ENCODE results near the gene KCNH3. TPM values are rescaled to one million over a fixed set of nuclear protein-coding genes. Genes with fewer than 3 reads are reported as not detected.

KCNH3 gene
- total RNA-seq, 1 donor from 2014 or later = under 0.01 TPM

DNA sequence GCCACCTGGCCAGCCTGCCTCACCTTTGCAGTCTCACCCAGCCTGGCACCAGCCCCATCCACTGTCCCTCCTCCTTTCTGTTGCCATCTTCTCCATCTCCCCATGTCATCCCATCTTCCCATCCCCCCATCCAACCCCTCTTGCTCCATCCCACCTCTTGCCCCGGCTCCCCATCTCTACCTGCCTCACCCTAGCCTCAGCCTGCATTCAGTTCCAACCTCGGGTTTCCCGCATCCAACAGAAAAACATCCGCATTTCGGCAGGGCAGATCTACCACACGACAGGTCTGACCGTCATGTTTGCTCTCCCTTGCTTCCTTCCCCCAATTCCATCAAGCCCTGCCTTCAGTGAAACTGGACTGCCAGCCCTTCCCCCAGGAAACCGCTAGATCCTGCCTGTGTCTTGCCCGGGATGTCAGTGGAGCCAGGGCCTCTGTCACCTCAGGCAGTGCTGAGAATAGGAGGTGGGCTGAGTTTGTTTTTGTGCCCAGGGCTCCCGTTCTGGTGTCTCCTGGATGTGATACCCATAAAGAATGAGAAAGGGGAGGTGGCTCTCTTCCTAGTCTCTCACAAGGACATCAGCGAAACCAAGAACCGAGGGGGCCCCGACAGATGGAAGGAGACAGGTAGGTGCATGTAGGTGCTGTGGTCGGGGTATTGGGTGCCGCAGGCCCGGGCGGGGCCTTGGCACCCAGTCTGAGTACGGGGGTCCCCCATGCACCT, 2.5 kb downstream of the KCNH3 start:
- no peak for TF ChIP-seq CTCF (IDR thresholded peaks at IDR 0.05; ENCODE audit: insufficient read depth, low read length, severe bottlenecking)
- peaks cover 18% of the 10 kb centered on the region for H3K27me3 ChIP-seq (ENCODE audit: control insufficient read depth, insufficient read depth, low read length)
- H3K36me3 ChIP-seq (ENCODE audit: control insufficient read depth, insufficient read depth, low read length) = no peaks in the 10 kb centered on the region

GRCh38 chr12:49541911-49542505, 3.2 kb downstream of the KCNH3 start:
- H3K4me3 ChIP-seq (ENCODE audit: low read depth, low read length) = no peak overlapping the region
- DNase-seq (ENCODE audit: low read depth) (no peak), FAIRE-seq (no peak)
- peaks cover 18% of the 10 kb centered on the region for H3K27me3 ChIP-seq (ENCODE audit: control insufficient read depth, insufficient read depth, low read length)
- H3K36me3 ChIP-seq (ENCODE audit: control insufficient read depth, insufficient read depth, low read length) = no peaks in the 10 kb centered on the region
- no peak for TF ChIP-seq CTCF (IDR thresholded peaks at IDR 0.05; ENCODE audit: insufficient read depth, low read length, severe bottlenecking)

More for the DNA sequence above, 2.5 kb downstream of the KCNH3 start:
- no peak overlapping the region for H3K4me3 ChIP-seq (ENCODE audit: low read depth, low read length)
- DNase-seq (ENCODE audit: low read depth) = no peak
- no peak for FAIRE-seq

DNA sequence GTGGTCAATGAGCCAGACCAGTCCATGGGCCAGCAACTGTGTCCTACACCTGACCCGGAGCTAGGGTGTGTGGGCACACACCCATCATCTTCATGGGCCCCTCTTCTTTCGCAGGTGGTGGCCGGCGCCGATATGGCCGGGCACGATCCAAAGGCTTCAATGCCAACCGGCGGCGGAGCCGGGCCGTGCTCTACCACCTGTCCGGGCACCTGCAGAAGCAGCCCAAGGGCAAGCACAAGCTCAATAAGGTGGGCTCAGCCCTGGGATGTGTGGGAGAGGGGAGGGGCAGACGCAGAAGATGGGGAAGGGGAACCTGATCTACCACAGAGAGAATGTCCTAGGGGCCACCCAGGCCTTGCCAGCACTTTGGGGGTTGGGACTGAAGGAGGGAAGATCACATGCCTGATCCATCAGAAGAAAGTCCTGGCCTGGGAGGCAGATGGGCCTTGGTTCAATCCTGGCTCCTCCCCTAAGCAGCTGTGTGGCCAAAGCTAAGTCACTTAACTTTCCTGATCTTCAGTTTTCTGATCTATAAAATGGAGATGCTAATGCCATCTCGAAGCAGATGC, 3.8 kb downstream of the KCNH3 start:
- FAIRE-seq (no peak), DNase-seq (ENCODE audit: low read depth) (no peak)
- Histone ChIP-seq H3K36me3 (ENCODE audit: control insufficient read depth, insufficient read depth, low read length) (no peaks in the 10 kb centered on the region), H3K27me3 (ENCODE audit: control insufficient read depth, insufficient read depth, low read length) (peaks cover 15% of the 10 kb centered on the region), H3K4me3 (ENCODE audit: low read depth, low read length) (no peak overlapping the region)
- no peak for TF ChIP-seq CTCF (IDR thresholded peaks at IDR 0.05; ENCODE audit: insufficient read depth, low read length, severe bottlenecking)

- TF ChIP-seq CTCF (IDR thresholded peaks at IDR 0.05; ENCODE audit: insufficient read depth, low read length, severe bottlenecking) = no peak
- DNase-seq (ENCODE audit: low read depth) (no peak), FAIRE-seq (no peak)
- peaks cover 13% of the 10 kb centered on the region for H3K27me3 ChIP-seq (ENCODE audit: control insufficient read depth, insufficient read depth, low read length)
- H3K36me3 ChIP-seq (ENCODE audit: control insufficient read depth, insufficient read depth, low read length) = no peaks in the 10 kb centered on the region
- H3K4me3 ChIP-seq (ENCODE audit: low read depth, low read length) = no peak overlapping the region
Observed at GRCh38 chr12:49543221-49543913, 4.5 kb downstream of the KCNH3 start.

DNA sequence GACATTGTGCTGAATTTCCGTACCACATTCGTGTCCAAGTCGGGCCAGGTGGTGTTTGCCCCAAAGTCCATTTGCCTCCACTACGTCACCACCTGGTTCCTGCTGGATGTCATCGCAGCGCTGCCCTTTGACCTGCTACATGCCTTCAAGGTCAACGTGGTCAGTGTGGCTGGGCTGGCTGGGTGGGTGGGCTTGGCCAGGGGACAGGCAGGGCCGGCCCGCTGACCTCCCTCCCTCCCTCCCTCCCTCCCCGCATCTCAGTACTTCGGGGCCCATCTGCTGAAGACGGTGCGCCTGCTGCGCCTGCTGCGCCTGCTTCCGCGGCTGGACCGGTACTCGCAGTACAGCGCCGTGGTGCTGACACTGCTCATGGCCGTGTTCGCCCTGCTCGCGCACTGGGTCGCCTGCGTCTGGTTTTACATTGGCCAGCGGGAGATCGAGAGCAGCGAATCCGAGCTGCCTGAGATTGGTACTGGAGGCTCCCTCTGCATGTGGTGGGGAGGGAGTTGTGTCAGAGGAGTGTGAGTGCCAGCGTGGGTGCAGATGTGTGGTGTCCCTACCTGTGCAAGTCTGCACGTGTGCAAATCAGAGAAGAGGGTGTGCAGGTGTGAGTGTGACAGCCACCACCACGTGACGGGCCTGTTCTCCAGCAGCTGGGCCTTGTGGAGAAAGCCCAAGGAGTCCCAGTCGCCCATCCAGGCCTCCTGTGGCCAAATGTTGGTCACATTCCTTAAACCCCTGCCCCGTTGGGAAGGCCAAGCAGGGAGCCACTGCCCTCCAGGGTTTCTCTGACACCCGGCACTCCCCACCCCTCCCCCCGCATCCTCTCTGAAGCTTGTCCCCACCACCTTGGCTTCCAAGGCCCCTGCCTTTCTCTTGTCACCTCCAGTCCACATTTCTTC, 5.3 kb downstream of the KCNH3 start:
- no peak for TF ChIP-seq CTCF (IDR thresholded peaks at IDR 0.05; ENCODE audit: insufficient read depth, low read length, severe bottlenecking)
- FAIRE-seq (no peak), DNase-seq (ENCODE audit: low read depth) (no peak)
- Histone ChIP-seq H3K4me3 (ENCODE audit: low read depth, low read length) (no peak overlapping the region), H3K36me3 (ENCODE audit: control insufficient read depth, insufficient read depth, low read length) (no peaks in the 10 kb centered on the region), H3K27me3 (ENCODE audit: control insufficient read depth, insufficient read depth, low read length) (peaks cover 18% of the 10 kb centered on the region)
